GM12865 (cell line): ENCODE results near the gene MAP2K6.
A peak's percentile ranks its signal among the peaks of the same experiment; 100 is the strongest.

Experiments
- DNase-seq: peaks from one replicate; pipeline ENCODE4 v3.0.0; 2010; ENCODE audit warnings: low read depth
- H3K4me3 ChIP-seq: 2 replicates; pipeline ENCODE4 v1.5.1; 2011; ENCODE audit warnings: mild to moderate bottlenecking, low read depth, low read length, control low read depth
- TF ChIP-seq, protein P1 (sequence below): IDR thresholded peaks from 2 replicates; pipeline ENCODE4 v1.5.1; 2011; ENCODE audit warnings: low read length, control low read depth, low read depth, inconsistent platforms; ENCODE audit not compliant: insufficient read depth; ENCODE audit errors: missing control alignments

Gene MAP2K6

DNA sequence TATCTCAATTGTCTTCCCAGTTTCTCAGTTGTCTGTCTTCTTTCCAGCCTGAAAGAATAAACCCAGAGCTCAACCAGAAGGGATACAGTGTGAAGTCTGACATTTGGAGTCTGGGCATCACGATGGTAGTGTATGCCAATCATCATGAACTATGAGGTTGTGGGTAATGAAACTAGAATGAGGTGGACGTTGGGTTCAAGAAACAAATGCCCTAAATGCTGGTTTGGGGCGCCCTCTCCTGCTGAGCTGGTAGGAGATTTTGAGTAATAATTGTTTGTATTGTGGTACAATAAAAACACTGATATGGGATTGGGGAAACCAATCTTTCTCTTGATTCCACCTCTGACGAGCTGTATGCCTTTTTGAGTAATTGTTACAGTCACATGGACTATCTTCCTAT lies 110.4 kb downstream of the MAP2K6 start:
- TF ChIP-seq, protein P1, sequence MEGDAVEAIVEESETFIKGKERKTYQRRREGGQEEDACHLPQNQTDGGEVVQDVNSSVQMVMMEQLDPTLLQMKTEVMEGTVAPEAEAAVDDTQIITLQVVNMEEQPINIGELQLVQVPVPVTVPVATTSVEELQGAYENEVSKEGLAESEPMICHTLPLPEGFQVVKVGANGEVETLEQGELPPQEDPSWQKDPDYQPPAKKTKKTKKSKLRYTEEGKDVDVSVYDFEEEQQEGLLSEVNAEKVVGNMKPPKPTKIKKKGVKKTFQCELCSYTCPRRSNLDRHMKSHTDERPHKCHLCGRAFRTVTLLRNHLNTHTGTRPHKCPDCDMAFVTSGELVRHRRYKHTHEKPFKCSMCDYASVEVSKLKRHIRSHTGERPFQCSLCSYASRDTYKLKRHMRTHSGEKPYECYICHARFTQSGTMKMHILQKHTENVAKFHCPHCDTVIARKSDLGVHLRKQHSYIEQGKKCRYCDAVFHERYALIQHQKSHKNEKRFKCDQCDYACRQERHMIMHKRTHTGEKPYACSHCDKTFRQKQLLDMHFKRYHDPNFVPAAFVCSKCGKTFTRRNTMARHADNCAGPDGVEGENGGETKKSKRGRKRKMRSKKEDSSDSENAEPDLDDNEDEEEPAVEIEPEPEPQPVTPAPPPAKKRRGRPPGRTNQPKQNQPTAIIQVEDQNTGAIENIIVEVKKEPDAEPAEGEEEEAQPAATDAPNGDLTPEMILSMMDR: no peak
- H3K4me3 ChIP-seq: no peak overlapping the region
- DNase-seq: peak; percentile 21

DNA sequence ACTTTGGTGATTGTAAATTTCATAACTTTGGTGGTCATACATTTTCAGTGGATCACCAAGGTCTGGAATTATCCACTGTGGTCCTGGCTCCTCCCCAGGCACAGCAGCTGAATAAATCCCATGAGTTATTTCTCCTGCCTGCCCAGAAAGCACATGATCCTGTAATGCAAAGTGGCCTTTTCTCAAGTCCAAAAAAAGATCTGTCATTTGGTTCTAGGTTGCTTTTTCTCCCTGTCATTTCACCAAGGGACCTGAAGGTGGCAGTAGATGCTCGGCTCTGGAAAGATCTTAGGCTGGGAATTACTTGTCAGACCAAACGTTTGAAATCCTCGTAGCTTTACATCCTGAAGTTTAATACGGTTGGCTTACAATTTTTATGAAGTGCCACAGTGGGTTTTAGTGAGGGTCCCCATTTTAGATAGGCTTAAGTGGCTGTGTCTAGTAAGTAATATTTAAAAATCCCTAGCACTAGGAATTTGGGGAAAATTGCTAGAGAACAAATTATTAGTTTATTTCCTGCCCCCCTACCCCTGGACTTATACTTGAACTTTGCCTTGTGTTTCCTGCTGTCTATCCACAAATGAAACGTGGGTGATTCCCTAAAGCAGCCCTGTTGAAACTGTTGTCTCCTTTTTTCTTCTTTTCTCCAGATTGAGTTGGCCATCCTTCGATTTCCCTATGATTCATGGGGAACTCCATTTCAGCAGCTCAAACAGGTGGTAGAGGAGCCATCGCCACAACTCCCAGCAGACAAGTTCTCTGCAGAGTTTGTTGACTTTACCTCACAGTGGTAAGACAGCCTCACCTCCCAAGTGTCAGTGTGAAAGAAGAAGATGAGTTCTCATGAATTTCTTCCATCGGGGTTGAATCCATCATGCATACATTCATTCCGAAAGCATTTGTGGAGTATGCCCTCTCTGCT lies 111.7 kb downstream of the MAP2K6 start:
- TF ChIP-seq, protein P1: peak; percentile 84
- H3K4me3 ChIP-seq: no peak overlapping the region
- peak; percentile 69 for DNase-seq

DNA sequence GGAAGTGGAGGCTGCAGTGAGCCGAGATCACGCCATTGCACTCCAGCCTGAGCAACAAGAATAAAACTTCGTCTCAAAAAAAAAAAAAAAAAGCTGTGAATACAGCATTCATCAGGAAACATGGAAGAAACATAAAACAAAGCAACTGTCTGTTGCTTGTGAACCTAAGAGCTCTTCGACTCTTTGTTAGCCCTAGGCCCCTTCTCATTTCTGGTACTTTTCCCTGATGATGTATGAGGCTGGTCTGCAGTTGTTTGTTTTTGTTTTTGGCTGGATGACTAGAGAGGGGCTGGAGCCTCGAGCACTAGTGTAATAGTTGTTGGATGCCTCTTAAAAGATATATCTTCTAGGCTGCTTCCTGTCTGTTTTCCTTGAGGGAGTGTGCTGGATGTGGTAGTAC lies 113.5 kb downstream of the MAP2K6 start:
- no peak overlapping the region for H3K4me3 ChIP-seq
- TF ChIP-seq, protein P1: no peak
- DNase-seq: no peak

DNA sequence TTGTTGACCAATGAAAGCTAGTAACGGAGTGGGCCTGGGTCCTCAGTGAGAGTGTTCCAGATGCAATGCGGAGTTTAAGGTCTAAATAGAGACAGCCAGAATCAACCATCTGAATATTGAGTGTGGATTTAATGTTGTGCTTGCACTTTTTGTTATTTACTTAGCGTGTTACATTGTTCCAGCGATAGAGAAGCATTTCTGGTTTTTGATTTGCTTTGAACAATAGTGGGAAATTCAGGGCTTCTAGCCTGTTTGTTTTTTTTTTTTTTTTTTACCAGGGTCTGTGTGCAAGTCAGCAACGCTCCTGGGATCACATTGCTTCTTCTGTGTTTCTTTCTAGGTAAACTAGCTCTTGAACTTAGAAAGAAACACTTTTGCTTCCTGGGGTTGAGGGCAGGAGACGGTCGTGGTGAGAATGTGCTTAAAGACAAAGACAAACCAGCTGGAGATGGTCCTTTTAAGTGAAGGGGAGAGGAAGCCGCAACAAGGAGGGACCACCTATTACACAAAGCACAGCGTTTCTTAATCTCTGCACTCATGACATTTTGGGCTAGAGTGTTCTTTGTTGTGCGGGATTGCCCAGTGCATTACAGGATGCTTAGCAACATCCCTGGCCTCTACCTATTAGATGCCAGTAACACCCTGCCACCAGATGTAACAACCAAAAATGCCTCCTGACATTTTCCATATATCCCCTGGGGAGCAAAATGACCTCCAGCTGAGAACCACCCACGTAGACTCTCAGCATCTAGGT lies 119.2 kb downstream of the MAP2K6 start:
- H3K4me3 ChIP-seq: no peak overlapping the region
- TF ChIP-seq, protein P1: no peak
- DNase-seq: no peak

DNA sequence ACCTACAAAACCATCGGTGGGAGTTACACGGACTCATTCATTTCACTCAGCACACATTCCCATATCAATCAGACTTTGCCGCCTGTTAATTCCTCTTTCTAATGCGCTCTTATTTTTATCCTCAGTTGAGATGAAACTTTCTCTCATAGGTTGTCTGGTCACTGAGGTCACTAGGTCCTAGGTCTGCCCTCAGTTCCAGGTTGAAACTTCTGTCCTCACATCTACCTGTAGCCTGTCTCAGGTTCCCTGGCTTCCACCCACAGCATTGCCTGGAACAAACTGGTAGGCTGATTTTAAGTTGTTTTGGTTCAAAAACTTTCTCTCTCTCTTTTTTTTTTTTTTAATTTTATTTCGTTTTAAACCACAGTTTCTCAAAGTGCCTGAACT lies 119.7 kb downstream of the MAP2K6 start:
- no peak overlapping the region for H3K4me3 ChIP-seq
- TF ChIP-seq, protein P1: no peak
- no peak for DNase-seq

DNA sequence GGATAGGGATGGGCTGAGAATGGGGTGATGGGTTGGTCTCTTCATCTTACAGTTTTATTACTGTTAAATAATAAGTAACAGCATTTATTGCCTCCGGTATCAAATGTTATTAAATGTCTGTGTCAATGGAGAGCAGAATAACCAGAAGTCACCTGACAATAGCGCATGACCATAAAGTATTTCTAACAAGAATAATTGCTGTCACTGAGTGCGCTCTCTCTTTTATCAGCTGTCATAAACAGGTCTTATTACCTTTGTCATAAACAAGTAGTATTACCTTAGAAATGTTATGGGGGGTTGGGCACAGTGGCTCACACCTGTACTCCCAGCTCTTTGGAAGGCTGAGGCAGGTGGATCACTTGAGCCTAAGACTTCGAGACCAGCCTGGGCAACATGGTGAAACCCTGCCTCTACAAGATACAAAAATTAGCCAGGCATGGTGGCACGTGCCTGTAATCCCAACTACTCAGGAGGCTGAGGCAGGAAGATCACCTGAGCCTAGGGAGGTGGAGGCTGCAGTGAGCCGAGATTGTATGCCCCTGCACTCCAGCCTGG lies 120.6 kb downstream of the MAP2K6 start:
- no peak for DNase-seq

More for the DNA sequence above, 120.6 kb downstream of the MAP2K6 start:
- no peak overlapping the region for H3K4me3 ChIP-seq
- TF ChIP-seq, protein P1: no peak
